GM12892 (cell line): ENCODE results near the gene SKOR2.
A peak's percentile ranks its signal among the peaks of the same experiment; 100 is the strongest.

Experiments
- POLR2A ChIP-seq: IDR thresholded peaks from 2 replicates; pipeline ENCODE4 v1.6.1; 2011; ENCODE audit warnings: low read depth, low read length, control low read depth
- POLR2AphosphoS5 ChIP-seq: IDR thresholded peaks from 2 replicates; pipeline ENCODE4 v1.6.1; 2011; ENCODE audit warnings: low read depth, low read length, control low read depth
- TAF1 ChIP-seq: IDR thresholded peaks from 2 replicates; pipeline ENCODE4 v1.6.1; 2011; ENCODE audit warnings: low read depth, mild to moderate bottlenecking, control low read depth, low read length, borderline replicate concordance

DNA sequence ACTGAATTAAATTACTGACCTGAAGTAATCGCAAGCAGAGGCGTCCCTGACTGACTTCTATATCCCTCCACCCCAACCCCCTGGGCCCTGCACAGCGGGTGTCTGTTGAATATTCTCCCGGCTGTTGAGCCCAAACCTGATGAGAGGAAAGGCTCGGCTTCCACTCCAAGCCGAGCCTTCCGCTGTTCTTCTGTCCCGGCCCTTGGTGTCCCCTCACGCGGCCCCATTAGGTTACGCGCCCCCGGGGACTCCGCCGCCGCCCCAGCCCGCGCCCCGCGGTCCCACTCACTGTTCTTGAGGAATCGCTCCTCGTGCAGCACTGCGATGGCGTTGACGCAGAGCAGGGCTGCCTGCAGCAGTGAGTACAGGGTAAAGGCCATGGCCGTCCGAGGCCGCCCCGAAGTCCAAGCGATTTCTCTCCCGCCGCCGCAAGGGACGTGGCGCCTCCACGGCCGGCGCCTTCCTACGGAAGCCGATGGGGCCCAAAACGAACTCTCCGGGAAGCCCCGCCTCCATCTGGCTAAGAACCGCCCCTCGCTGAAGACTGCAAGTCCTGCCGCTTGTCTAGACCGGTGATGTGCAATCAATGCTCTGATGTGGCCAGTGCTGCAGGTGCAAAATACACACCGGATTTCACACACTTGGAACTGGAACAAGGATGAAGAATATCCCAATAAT lies 75.4 kb downstream of the SKOR2 start, which contains the start of gene IER3IP1:
- TF ChIP-seq POLR2AphosphoS5 (peak; percentile 67; the same call in 1 of the 2 replicates), TAF1 (no peak), POLR2A (peak; percentile 80; the same call in 1 of the 2 replicates)
